ENCODE results near the gene FAM229B.
A peak's percentile ranks its signal among the peaks of the same experiment; 100 is the strongest.

Gene FAM229B

GRCh38 chr6:112066606-112067005, 20.8 kb upstream of the FAM229B start:
- H3K4me3 ChIP-seq (IDR thresholded peaks at IDR 0.05; ENCODE audit: insufficient read depth, low read depth, low read length) = no peak overlapping the region
- H3K79me2 ChIP-seq (ENCODE audit: insufficient read depth, low read depth) = no peaks in the 10 kb centered on the region
- no peak overlapping the region for H3K9ac ChIP-seq
- no peaks in the 10 kb centered on the region for H3K27me3 ChIP-seq (ENCODE audit: insufficient read depth, low read depth)
- H4K20me1 ChIP-seq (ENCODE audit: insufficient read depth) = no peaks in the 10 kb centered on the region
- H3K36me3 ChIP-seq (ENCODE audit: insufficient read depth) = no peaks in the 10 kb centered on the region
- H3K4me1 ChIP-seq (ENCODE audit: low read depth, poor library complexity, severe bottlenecking) = no peaks in the 10 kb centered on the region
- H2AFZ ChIP-seq (ENCODE audit: low read depth) = no peak overlapping the region
- TF ChIP-seq, protein P1, sequence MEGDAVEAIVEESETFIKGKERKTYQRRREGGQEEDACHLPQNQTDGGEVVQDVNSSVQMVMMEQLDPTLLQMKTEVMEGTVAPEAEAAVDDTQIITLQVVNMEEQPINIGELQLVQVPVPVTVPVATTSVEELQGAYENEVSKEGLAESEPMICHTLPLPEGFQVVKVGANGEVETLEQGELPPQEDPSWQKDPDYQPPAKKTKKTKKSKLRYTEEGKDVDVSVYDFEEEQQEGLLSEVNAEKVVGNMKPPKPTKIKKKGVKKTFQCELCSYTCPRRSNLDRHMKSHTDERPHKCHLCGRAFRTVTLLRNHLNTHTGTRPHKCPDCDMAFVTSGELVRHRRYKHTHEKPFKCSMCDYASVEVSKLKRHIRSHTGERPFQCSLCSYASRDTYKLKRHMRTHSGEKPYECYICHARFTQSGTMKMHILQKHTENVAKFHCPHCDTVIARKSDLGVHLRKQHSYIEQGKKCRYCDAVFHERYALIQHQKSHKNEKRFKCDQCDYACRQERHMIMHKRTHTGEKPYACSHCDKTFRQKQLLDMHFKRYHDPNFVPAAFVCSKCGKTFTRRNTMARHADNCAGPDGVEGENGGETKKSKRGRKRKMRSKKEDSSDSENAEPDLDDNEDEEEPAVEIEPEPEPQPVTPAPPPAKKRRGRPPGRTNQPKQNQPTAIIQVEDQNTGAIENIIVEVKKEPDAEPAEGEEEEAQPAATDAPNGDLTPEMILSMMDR (conservative IDR thresholded peaks at IDR 0.05; ENCODE audit: low read depth, low read length) = no peak
- H3K4me2 ChIP-seq = no peak overlapping the region
- H3K27ac ChIP-seq = no peak overlapping the region

DNA sequence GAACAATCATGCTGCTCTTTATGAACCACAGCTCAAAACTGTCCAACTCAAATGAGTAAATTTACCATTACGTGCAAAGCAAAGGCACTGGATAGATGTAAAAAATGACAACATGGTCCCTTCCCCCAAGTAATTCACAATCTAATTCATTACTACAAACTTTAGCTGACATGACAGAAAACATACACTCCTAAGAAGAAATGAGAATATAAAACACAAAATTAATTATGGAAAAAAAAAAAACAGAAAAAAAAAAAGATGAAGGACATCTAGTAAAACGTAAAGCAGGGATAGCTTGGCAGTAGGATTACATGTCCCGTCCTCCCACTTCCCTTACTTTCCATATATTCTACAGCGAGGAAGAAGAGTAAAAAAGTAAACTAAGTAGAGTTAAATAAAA, 5.8 kb upstream of the FAM229B start:
- H3K36me3 ChIP-seq (ENCODE audit: insufficient read depth) = no peaks in the 10 kb centered on the region
- no peaks in the 10 kb centered on the region for H4K20me1 ChIP-seq (ENCODE audit: insufficient read depth)
- no peak overlapping the region for H2AFZ ChIP-seq (ENCODE audit: low read depth)
- H3K4me1 ChIP-seq (ENCODE audit: low read depth, poor library complexity, severe bottlenecking) = peaks cover 10% of the 10 kb centered on the region
- H3K9ac ChIP-seq = no peak overlapping the region
- H3K4me2 ChIP-seq = no peak overlapping the region
- TF ChIP-seq, protein P1 (conservative IDR thresholded peaks at IDR 0.05; ENCODE audit: low read depth, low read length) = no peak
- no peaks in the 10 kb centered on the region for H3K79me2 ChIP-seq (ENCODE audit: insufficient read depth, low read depth)
- no peak overlapping the region for H3K27ac ChIP-seq
- H3K4me3 ChIP-seq (IDR thresholded peaks at IDR 0.05; ENCODE audit: insufficient read depth, low read depth, low read length) = no peak overlapping the region
- no peaks in the 10 kb centered on the region for H3K27me3 ChIP-seq (ENCODE audit: insufficient read depth, low read depth)

DNA sequence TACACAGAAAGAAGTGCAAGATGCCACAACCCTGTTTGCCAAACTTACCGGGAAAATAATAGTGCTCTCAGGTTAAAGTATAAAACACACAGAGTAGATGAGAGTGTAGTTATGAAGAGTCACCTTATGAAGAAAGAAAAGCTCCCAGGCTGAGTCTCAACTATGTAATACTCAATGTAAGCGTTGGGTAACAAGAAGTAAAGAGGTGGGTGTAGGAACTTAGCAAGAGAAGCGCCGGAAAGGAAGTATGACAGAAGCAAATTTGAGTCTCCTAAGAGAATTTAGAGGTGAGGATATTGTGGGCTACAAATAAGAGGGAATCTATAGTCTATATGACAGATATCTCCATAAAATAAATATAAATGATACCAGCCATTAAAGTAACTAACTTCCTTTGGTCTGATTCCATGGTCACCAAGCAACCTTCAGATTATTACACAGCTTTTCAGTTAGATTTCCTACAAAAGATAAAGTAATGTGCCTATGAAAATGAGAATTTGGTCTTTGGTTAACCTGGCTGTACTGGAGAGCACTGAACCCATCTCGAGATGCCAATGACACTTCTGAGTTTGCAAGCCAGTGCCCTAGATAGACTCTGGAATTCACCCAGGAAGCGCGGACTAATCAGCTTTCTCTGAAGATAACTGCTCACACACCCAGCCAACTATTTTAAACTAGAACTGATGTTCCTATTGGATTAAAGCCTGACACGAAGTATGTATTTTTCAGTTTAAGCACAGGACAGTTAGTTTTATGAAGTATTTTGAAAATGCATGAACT, 1.9 kb upstream of the FAM229B start:
- Histone ChIP-seq H2AFZ (ENCODE audit: low read depth) (no peak overlapping the region), H3K4me3 (IDR thresholded peaks at IDR 0.05; ENCODE audit: insufficient read depth, low read depth, low read length) (no peak overlapping the region), H3K27ac (no peak overlapping the region), H3K36me3 (ENCODE audit: insufficient read depth) (no peaks in the 10 kb centered on the region), H3K27me3 (ENCODE audit: insufficient read depth, low read depth) (no peaks in the 10 kb centered on the region), H4K20me1 (ENCODE audit: insufficient read depth) (no peaks in the 10 kb centered on the region), H3K79me2 (ENCODE audit: insufficient read depth, low read depth) (no peaks in the 10 kb centered on the region), H3K9ac (no peak overlapping the region), H3K4me1 (ENCODE audit: low read depth, poor library complexity, severe bottlenecking) (peaks cover 18% of the 10 kb centered on the region), H3K4me2 (peak overlapping the region; percentile 92)
- TF ChIP-seq, protein P1 (conservative IDR thresholded peaks at IDR 0.05; ENCODE audit: low read depth, low read length) = no peak

DNA sequence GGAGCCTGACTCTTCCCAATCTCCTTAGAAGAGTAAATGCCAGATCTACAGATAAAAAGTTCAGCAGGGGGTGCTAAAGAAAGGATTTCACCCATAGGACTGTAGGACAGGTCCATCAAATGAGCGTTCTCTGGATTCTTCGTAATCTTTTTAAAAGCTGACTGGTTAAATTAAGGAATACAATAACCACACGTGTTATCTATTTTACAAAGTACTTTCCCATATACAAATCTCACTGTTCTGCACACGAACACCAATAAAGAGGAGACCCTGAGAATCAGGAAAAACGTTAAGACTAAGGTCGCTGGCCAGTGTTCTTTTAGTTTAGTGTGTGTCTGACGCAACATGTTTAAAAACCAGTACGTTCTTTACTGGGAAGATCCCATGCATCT, 651 bp upstream of the FAM229B start:
- Histone ChIP-seq H3K4me1 (ENCODE audit: low read depth, poor library complexity, severe bottlenecking) (peaks cover 18% of the 10 kb centered on the region), H4K20me1 (ENCODE audit: insufficient read depth) (no peaks in the 10 kb centered on the region), H3K27me3 (ENCODE audit: insufficient read depth, low read depth) (no peaks in the 10 kb centered on the region), H3K4me2 (peak overlapping the region; percentile 92), H3K4me3 (IDR thresholded peaks at IDR 0.05; ENCODE audit: insufficient read depth, low read depth, low read length) (no peak overlapping the region), H3K79me2 (ENCODE audit: insufficient read depth, low read depth) (no peaks in the 10 kb centered on the region), H3K27ac (peak overlapping the region; percentile 63; the same call in 1 of the 2 replicates), H3K9ac (peak overlapping the region; percentile 63; the same call in 1 of the 2 replicates), H3K36me3 (ENCODE audit: insufficient read depth) (no peaks in the 10 kb centered on the region), H2AFZ (ENCODE audit: low read depth) (peak overlapping the region; percentile 72)
- TF ChIP-seq, protein P1 (conservative IDR thresholded peaks at IDR 0.05; ENCODE audit: low read depth, low read length) = 0 out of 2 replicates have a peak, but pooled peaks have one; percentile 18

Data from KMS-11 (cell line).